Peyer's patch (tissue), 4 donors: ENCODE measurements around the gene TCEA2.

Source experiments
- POLR2A ChIP-seq, 2 donors: fragments of 450-650 bp; IDR thresholded peaks; one replicate each; pipeline ENCODE4 v1.5.1; 2017; ENCODE audit warnings: antibody characterized with exemption in 2 of 2, mild to moderate bottlenecking in 2 of 2, moderate library complexity in 2 of 2
- TF ChIP-seq, protein P1 (sequence below), 6 experiments: fragments of 450-650 bp in 4 of 6; fragments of 200-600 bp in 2 of 6; sonication (generic) in 1 of 6; IDR thresholded peaks; one replicate each; pipeline ENCODE4 v1.5.1; 2017 to 2019; ENCODE audit warnings: antibody characterized with exemption in 6 of 6, mild to moderate bottlenecking in 3 of 6, moderate library complexity in 1 of 6

DNA sequence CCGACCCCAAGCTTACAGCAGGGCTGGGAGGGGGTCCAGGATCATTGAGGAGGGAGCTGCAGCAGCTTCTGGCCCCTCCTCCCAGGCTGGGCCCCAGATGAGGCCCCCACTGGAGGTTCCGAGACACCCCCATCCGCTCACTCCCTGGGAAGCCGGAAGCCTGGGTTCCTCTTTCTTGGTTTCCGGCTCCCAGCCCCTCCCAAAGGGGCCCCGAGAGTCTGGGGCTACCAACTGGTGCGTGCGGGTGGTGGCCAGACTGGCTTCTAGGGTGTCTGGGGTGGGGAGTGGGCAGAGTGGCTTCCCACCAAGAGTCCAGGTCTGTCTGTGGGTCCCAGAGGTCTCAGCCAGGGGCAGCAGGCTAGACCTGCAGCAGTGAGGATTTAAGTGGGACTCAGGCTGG, 14.1 kb downstream of the TCEA2 start:
- TF ChIP-seq, protein P1, sequence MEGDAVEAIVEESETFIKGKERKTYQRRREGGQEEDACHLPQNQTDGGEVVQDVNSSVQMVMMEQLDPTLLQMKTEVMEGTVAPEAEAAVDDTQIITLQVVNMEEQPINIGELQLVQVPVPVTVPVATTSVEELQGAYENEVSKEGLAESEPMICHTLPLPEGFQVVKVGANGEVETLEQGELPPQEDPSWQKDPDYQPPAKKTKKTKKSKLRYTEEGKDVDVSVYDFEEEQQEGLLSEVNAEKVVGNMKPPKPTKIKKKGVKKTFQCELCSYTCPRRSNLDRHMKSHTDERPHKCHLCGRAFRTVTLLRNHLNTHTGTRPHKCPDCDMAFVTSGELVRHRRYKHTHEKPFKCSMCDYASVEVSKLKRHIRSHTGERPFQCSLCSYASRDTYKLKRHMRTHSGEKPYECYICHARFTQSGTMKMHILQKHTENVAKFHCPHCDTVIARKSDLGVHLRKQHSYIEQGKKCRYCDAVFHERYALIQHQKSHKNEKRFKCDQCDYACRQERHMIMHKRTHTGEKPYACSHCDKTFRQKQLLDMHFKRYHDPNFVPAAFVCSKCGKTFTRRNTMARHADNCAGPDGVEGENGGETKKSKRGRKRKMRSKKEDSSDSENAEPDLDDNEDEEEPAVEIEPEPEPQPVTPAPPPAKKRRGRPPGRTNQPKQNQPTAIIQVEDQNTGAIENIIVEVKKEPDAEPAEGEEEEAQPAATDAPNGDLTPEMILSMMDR (IDR thresholded peaks at IDR 0.05), result no peak
- TF ChIP-seq POLR2A (IDR thresholded peaks at IDR 0.05), result no peak
